ENCODE measurements around the gene MET.
"Not testable (repeated sequence)": the region's sequence is repeated elsewhere in the genome, so short reads cannot be mapped to it uniquely, and the experiment has no call there.

MET gene

DNA sequence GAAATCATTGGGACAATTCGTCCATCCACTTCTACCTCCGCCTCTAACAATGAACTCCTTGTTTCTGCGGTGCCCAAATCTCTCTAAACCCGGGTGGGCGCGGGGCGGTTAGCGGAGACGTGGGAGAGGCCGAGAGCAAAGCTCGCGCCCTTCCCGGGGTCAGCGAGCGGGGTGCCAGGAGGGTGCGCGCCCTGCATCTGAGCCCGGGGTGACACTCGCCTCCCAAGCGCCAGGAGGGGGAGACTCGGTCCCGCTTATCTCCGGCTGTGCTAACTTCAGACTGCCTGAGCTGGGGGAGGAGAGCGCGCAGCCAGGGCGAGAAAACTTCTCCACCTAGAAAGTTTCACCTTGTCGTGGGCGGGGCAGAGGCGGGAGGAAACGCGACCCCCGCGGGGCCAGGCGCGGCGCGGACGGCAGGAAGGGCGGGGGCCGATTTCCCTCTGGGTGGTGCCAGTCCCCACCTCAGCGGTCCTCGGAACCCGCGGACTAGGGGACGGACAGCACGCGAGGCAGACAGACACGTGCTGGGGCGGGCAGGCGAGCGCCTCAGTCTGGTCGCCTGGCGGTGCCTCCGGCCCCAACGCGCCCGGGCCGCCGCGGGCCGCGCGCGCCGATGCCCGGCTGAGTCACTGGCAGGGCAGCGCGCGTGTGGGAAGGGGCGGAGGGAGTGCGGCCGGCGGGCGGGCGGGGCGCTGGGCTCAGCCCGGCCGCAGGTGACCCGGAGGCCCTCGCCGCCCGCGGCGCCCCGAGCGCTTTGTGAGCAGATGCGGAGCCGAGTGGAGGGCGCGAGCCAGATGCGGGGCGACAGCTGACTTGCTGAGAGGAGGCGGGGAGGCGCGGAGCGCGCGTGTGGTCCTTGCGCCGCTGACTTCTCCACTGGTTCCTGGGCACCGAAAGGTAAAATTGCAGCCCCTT lies at the start of gene MET:
Gene MET (plus strand): TSS at position 516 of the 915 bp plus-strand sequence. CDS start 26,889 bp downstream, outside the sequence.
- peak; percentile 50 to 58 for DNase-seq

DNA sequence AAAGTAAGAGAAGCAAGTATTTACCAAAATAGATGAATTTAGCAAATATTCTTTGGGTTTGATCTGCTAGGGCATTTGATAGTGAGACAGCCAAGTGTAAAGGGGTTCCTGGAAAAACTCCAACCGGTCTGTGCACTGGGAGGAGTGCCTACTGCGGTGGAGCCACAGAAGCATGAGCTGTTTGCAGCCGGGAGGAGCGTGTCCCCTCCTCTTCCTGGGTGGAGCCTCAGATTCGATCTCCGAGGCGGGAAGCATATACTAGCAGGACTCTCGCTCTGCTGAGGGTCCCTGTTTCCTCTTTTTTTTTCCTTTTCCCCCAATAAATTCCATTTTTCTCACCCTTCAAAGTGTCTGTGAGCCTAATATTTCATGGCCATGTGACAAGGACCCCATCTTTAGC lies 45.1 kb upstream of the MET start:
- no peak for DNase-seq

DNA sequence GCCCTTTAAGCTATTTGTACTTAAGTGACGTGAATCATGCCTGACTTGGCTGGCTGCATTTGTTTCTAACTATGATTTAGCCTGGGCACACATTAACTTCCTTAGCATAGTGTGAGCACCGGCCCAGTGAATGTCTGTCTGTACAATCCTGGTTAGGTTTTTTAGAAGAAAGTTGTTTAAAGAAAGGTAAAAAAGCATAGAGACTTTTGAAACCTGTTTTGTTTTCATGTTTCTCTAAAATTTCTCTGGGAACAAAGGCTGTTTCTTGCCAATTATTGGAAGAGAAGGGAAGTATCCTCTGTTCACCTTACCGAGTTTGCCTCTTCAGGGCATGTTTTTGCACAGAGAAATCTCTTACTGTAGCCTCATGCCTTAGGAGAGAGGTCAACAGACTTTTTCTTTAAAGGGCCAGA lies 42.9 kb upstream of the MET start:
- DNase-seq: no peak

DNA sequence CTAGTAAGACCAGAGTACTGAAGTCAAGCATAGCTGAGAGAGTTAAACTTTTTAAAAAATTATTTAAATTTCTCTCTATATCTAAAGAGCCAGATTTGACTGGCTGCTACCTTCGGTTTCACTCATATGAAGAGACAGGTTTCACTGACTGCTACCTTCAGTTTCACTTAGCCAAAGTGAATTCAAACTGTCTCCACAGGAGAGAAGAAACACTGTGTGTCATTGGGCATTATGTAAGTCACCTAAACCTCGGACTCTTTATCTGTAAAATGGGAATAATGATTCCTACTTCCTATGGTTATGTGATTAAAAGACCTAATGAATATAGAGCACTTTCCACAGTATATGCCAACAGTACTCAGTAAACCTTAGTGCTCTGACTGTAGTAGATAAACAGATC lies 41.6 kb upstream of the MET start:
- no peak for DNase-seq

DNA sequence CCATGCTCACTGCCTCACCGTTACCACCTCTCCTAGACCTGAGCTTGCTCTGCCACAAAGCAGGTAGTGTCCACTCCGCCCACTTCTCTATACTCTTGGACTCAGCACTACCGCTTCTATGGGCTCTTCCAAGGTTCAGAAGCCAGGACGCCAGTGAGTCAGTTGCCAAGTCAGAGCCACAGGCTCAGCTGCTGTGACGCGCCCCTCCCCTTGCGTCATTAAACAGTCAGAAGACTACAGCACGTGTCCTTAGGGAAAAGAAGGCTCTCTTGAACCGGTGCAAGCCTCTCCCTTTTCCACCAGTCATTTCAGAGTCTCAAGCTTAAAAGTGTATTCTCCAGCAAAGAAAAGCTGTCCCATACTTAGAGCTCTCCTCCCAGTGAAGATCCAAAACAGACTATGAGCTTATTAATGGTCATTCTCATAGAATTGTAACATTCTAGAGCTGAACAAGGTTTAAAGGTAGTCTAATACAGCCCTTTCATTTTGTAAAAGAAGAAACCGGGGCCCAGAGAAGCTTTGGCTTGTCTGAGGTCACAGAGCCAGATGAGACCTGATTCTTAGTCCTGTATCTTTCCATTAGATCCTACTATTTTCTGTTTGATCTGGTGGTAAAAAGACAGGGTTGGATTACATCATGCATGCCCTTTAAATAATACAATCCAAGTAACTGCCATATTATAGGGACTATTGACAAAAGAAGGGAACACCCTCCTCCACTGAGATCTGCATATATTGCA lies 40.9 kb upstream of the MET start:
- DNase-seq: no peak

DNA sequence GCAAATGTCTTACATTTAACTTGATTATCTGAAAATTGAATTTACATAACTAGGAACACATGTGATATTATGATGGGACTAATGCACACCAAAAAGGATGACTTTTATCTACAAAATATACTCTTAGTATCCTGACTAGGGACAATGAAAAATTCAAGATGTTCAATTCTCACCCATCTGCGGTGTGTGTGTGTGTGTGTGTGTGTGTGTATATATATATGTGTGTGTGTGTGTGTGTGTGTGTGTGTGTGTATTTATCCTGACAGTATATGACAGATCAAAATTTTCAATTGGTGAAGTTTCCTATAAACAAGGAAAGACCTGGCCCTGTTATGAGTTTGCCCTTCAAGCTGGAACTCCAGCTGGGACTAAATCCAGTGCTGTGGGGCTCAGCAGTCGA lies 40.3 kb upstream of the MET start:
- no peak for DNase-seq

DNA sequence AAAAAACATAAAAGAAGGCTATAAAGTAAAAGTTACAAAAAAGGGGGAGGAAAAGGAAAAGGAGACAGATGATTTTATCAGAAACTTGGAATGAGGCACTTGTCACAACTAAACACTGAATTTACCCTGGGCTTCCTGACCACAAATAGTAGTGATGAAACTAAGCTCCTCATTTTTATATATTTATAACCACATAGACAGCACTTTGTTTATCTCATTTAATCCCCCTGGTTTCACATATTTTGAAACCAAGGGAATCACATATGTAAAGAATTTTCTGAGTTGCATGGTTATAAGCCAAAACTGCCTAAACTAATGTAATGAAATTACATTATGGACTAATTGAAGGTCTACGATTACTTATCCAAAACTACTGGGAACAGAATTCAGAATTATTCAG lies 39.6 kb upstream of the MET start:
- no peak for DNase-seq

DNA sequence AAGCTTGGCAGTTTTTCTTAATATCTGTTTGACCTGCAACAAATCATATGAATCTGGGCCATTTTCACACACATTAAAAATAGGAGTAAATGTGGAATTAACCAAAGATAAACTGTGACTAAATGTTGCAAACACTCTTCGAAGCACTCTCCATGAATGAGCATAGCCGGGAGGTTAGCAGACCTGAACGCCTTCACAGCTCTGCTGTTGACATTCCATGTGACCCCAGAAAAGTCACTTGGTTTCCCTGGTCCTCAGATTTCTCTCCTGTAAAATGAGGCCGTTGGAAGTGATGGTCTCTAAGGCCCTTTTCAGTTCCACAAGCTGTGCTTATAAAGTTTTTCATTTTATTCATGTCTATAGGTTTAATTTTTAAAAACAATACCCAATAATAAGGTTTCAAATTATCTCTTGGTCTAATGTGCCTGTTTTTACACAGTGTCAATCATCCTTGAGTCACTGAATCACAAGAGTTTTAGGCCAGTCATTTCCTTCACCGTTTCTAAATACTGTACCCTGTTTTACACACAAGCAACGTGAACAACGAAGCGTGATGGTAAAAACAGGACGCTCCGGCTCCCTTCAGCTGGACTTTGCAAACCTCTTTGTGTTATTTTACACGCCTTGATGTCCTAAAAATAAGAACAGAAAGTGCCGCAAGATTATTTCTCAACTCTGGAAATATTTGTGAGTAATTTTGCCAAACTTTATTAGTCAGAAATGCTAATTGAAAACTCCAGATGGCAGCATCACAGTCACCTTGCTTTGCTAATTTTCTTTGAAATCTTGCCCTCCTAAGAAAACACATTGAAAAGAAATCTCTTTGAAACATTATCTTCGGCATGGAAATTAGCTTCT lies 38.6 kb upstream of the MET start:
- DNase-seq: no peak

DNA sequence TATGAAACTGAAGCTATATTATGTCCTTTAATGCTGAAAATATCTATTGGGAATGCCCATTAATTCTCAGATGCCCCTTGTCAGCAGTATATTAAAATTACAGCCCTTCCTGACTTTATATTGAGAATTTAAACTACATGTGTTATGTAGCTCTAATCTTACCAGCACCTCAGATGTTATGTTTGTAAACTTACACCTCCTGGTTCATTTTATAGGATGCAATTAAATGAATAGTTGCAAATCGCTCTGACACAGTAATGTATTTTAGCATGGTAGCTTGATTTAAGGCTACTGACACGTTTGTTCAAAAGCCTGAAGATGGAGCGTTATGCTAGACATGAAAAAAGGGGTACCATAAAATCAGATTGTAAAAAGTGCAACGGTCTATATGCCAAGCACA lies 35.0 kb upstream of the MET start:
- no peak for DNase-seq

DNA sequence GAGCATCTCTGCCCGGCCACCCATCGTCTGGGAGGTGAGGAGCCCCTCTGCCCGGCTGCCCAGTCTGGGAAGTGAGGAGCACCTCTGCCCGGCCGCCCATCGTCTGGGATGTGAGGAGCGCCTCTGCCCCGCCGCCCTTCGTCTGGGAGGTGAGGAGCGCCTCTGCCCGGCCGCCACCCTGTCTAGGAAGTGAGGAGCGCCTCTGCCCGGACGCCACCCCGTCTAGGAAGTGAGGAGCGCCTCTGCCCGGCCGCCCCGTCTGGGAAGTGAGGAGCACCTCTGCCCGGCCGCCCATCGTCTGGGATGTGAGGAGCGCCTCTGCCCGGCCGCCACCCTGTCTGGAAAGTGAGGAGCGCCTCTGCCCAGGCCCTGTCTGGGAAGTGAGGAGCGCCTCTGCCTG lies 33.4 kb upstream of the MET start:
- not testable (repeated sequence) for DNase-seq

DNA sequence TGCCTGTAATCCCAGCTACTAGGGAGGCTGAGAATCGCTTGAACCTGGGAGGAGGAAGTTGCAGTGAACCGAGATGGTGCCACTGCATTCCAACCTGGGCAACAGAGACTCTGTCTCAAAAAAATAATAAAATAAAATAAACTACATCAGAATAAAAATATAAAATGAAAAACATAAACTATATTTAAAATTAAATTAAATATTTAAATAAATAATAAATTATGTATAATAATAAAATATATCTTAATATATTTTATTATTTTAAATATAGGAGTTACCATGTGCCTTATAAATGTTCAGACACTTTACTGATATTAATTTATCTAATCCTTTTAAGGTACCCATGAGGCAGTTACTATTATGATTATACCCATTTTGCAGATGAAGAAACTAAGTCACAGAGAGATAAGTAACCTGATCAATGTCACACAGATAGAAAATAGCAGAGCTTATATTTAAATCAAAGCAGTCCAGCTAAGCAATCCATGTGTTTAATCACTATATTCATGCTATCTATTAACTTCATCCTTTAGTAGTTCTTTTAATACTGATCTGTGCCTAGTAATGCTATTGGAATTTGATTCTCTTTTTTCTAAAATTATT lies 30.3 kb upstream of the MET start:
- DNase-seq: no peak

DNA sequence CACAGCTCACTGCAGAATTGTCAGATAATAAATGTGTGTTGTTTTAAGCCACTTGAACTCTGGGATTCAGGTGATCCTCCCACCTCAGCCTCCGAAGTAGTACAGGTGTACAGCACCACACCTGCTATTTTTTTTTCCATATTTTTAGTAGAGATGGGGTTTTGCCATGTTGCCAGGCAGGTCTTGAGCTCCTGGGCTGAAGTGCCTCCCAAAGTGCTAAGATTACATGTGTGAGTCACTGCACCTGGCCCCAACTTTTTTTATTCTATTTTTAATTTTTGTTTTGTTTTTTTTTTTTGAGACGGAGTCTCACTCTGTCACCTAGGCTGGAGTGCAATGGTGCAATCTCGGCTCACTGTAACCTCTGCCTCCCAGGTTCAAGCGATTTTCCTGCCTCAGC lies 28.8 kb upstream of the MET start:
- DNase-seq: not testable (repeated sequence)

DNA sequence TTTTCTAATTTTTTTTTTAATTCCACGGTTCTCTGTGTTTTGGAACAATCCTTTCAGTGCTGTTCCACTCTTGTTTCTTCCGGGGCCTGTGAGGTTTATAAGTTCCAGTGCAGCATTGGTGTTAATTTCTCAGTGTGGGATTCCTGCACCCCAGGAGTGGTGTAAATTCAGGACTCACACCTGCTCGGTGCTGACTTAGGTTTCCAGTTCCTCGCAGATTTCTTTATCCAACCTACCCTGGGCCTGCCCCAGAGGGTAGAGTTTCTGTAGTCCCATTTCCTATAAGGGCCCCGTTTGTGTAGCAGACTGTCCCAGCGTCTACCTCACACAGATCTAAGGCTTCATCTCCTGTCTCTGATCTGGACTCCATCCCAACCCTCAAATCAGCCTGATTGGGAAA lies 27.4 kb upstream of the MET start:
- no peak for DNase-seq

DNA sequence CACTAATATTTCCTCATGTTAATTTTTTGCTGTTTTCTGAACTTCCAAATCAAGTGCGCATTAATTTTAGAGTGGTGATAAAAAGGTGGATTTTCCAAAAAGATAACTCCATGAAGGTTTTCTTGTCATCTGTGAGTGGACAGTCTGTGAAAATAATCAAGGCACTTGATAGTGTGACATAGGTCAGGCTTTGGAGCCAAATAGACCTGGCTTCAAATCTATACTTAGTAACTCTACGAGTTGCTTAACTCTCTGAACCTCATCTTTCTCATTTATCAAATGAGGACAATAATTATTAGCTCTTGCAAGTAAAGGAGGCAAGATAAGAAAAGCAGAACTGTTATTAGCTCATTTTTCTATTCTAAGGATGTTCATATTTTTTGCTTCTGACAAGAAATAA lies 24.7 kb upstream of the MET start:
- no peak for DNase-seq

DNA sequence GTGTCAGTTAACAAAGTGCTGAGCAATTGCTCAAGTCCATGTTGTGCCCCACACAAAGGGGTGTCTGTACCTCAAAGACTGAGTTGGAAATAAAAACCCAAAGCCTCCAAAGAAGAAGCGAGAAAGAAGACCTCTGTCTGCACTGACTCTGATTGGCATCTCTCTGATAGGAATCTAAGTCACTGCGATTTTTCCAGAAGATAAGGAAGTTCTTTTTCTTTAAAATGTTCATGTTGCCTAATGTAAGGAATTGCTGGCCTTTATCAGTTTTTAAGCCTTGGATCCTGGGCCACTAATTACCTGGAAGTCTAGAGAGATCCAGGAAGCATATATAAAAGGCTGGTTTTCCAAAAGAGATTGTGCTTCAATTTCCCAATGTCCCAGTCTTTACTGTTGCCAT lies 24.1 kb upstream of the MET start:
- no peak for DNase-seq

DNA sequence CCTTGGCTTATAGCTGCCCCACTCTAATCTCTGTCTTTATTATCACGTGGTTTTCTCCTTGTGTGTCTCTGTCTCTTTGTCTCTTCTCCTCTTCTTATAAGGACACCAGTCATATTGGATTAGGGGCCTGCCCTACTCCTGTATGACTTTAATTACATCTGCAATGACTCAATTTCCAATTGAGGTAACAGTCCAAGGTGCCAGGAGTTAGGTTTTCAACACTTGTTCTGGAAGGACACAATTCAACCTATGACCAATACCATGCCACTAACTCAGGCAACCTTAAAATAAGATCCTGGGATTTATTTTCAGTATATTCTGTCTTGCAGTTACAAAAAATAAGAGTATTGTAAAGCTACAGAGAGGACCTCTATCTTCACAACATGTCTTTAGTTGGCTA lies 21.6 kb upstream of the MET start:
- DNase-seq: no peak

DNA sequence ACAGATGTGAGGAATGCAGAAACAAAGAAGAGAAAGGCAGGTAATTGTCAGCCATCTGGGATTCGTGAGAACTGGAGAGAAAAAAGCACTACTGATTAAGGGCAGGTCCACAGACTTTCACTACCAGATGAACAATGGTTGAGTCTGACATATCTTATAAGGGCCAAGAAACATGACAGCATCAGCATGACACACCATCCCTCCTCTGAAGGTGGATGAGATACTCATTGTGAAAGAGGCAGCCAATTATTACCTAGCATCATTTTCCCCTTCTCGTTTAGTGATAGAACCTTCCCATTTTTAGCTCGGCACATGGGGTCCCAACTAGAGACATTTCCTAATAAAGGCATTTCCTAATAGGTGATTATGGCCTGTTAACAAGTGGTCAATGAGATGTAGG lies 19.2 kb upstream of the MET start:
- no peak for DNase-seq

DNA sequence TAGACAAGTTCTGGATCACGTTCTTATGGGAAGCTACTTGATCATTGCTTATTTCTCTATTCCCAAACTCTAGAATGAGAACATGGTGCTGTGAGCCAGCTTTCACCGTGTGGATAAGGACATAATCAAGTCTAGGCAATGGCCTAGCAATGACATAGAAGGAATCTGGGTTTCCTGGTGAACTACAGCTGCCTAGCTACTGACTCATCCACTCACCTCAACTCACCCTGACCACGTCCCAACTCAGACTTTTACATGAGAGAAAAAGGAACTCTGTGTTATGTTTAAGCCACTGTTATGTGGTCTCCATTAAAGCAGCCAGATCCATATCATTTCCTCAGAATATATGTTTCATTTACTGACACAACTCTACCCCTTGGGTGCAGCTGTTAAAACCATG lies 18.8 kb upstream of the MET start:
- DNase-seq: peak; percentile 9 to 20

DNA sequence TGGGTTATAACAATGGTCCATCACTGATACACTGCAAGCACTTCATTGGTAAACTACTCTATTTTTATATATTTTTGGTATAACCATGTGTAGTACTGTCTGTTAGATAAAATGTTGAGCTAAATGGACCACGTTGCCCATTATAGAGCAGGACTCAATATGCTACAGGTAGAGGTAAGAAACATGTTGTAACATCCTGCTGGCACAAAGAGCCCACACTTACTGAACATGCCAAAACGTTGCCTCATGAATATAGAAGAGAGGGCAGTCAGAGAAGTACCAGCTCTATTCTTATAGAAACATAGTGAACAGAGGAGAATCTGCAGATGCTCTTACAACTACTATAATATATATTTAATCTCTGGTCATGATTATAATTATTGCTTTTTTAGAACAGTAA lies 18.4 kb upstream of the MET start:
- no peak for DNase-seq

DNA sequence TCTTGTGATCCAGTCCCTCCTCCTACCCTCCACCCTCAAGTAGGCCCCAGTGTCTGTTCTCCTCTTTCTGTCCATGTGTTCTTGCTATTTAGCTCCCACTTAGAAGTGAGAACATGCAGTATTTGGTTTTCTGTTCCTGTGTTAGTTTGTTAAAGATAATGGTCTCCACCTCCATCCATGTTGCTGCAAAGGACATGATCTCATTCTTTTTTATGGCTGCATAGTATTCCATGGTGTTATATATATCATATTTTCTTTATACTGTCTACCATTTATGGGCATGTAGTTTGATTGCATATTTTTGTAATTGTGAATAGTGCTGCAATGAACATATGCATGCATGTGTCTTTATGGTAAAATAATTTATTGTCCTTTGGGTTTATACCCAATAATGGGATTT lies 12.7 kb upstream of the MET start:
- DNase-seq: not testable (repeated sequence)

DNA sequence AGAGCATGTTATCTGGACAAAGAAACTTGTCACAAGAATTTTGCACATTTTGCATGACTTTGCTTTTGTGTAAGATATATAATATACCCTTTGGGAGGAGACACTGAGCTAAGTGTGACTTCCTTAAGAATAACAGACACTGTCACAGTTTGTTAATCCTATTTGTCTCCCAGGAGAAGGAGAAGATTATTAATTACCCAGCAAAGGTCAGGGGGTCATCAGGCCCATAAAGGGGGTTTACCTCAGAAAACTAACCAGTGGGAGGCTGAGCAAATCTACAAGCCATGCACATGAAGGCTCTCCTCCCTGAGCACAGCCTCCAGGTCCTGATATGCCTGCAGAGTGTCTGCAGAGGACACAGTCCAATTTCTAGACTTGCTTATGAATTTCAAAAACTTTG lies 10.1 kb upstream of the MET start:
- DNase-seq: no peak

DNA sequence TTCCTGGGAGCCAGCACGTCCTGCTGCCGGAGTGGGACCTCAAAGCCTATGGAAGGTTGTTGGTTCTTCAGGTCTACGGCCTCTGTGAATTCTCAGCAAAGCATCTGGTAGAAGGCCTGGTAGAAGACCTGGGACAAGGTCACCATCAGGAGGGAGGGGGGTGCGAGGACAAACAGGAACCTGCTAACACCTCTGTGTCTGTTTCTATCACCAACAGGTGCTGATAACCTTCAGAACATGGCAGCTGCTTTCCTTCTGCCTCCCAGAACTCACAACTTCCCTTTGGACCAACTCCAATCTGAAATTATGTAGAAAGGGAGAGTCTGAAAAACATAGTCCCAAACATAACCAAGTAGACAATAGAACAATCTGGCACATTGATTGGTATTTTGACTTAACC lies 8.3 kb upstream of the MET start:
- DNase-seq: no peak

All from Kasumi-1 (cell line).